IMR-90 (cell line): ENCODE data around the gene ALOX12. TPM values are rescaled to one million over a fixed set of nuclear protein-coding genes. Genes with fewer than 3 reads are reported as not detected.
A peak's percentile ranks its signal among the peaks of the same experiment; 100 is the strongest.

Experiments
- ATAC-seq: fragments of 200-7000 bp; cut with Tn5 transposase; 2 replicates; pipeline ENCODE4 v1.9.1; 2020; ENCODE audit warnings: low read depth, mild to moderate bottlenecking, moderate library complexity
- BruUV-seq: library from RNA; stranded (reverse); fragments of 400-500 nt; replicated peaks from 2 replicates; lab custom pipeline; 2021; lab: Mats Ljungman, UMichigan
- CTCF ChIA-PET: fragments of 300-600 bp; formaldehyde crosslinking; extraction: SDS; loops from one replicate; lab custom pipeline; 2021; ENCODE audit warnings: antibody characterized with exemption; lab: Yijun Ruan, JAX
- POLR2A ChIA-PET: fragments of 300-600 bp; sonication (Branson Sonifier 250); formaldehyde crosslinking; loops from one replicate; lab custom pipeline; 2022; ENCODE audit warnings: antibody characterized with exemption; ENCODE audit not compliant: unreplicated experiment; lab: Charles Lee
- DNase-seq: peaks from one replicate; pipeline ENCODE4 v3.0.0; 2013
- H2AFZ ChIP-seq: replicated peaks from 2 replicates; pipeline ENCODE3; 2013; ENCODE audit warnings: low read length, mild to moderate bottlenecking; ENCODE audit not compliant: poor library complexity
- H2AK5ac ChIP-seq: 2 replicates; pipeline ENCODE4 v1.6.1; 2013; ENCODE audit warnings: low read depth, low read length, inconsistent platforms
- H2AK9ac ChIP-seq: replicated peaks from 2 replicates; pipeline ENCODE3; 2013; ENCODE audit warnings: mild to moderate bottlenecking, low read depth, low read length, moderate library complexity; ENCODE audit not compliant: poor library complexity
- H2BK120ac ChIP-seq: 2 replicates; pipeline ENCODE4 v1.6.1; 2013; ENCODE audit warnings: low read depth, low read length, inconsistent platforms
- H2BK15ac ChIP-seq: 3 replicates; pipeline ENCODE4 v1.6.1; 2013; ENCODE audit warnings: low read depth, low read length, inconsistent platforms
- H2BK20ac ChIP-seq: 2 replicates; pipeline ENCODE4 v1.6.1; 2013; ENCODE audit warnings: low read depth, mild to moderate bottlenecking, inconsistent platforms, low read length, moderate library complexity
- H2BK5ac ChIP-seq: 2 replicates; pipeline ENCODE4 v1.6.1; 2013; ENCODE audit warnings: mild to moderate bottlenecking, low read depth, low read length, inconsistent platforms; ENCODE audit not compliant: poor library complexity, severe bottlenecking
- H3K14ac ChIP-seq: replicated peaks from 2 replicates; pipeline ENCODE4 v1.6.1; 2013; ENCODE audit warnings: low read depth, low read length, inconsistent platforms
- H3K18ac ChIP-seq: 2 replicates; pipeline ENCODE4 v1.6.1; 2013; ENCODE audit warnings: low read depth, low read length, control low read depth
- H3K23ac ChIP-seq: 2 replicates; pipeline ENCODE4 v1.6.1; 2013; ENCODE audit warnings: low read depth, low read length, inconsistent platforms
- H3K27ac ChIP-seq: 2 replicates; pipeline ENCODE4 v1.5.1; 2013; ENCODE audit warnings: mild to moderate bottlenecking, control low read depth, low read length; ENCODE audit not compliant: insufficient read depth
- H3K27me3 ChIP-seq: 2 replicates; pipeline ENCODE4 v1.6.1; 2013; ENCODE audit warnings: low read length; ENCODE audit not compliant: control insufficient read depth, insufficient read depth
- H3K36me3 ChIP-seq: 2 replicates; pipeline ENCODE4 v1.6.1; 2013; ENCODE audit warnings: low read length, mixed read lengths; ENCODE audit not compliant: control insufficient read depth, insufficient read depth
- H3K4ac ChIP-seq: 2 replicates; pipeline ENCODE4 v1.6.1; 2013; ENCODE audit warnings: low read depth, low read length, inconsistent platforms
- H3K4me1 ChIP-seq: 2 replicates; pipeline ENCODE4 v1.6.1; 2013; ENCODE audit warnings: low read length, mixed read lengths; ENCODE audit not compliant: control insufficient read depth, insufficient read depth
- H3K4me2 ChIP-seq: 2 replicates; pipeline ENCODE4 v1.6.1; 2013; ENCODE audit warnings: low read depth, mild to moderate bottlenecking, control low read depth, low read length, moderate library complexity
- H3K4me3 ChIP-seq: 2 replicates; pipeline ENCODE4 v1.5.1; 2013; ENCODE audit warnings: low read depth, mild to moderate bottlenecking, control low read depth, low read length, moderate library complexity; ENCODE audit not compliant: insufficient read depth
- H3K56ac ChIP-seq: 2 replicates; pipeline ENCODE4 v1.6.1; 2013; ENCODE audit warnings: low read length, inconsistent platforms; ENCODE audit not compliant: insufficient read depth; ENCODE audit errors: extremely low read depth
- H3K79me1 ChIP-seq, 2 experiments: 2 replicates each; pipeline ENCODE4 v1.6.1; 2013; ENCODE audit warnings: low read length in 2 of 2, inconsistent platforms in 1 of 2, low read depth in 1 of 2
- H3K9ac ChIP-seq: 2 replicates; pipeline ENCODE4 v1.6.1; 2013; ENCODE audit warnings: low read depth, low read length, control low read depth
- H3K9me1 ChIP-seq: 2 replicates; pipeline ENCODE4 v1.6.1; 2013; ENCODE audit warnings: low read length, inconsistent platforms; ENCODE audit not compliant: insufficient read depth
- H3K9me3 ChIP-seq: 2 replicates; pipeline ENCODE4 v1.6.1; 2013; ENCODE audit warnings: low read length; ENCODE audit not compliant: control insufficient read depth, insufficient read depth
- H4K20me1 ChIP-seq: 2 replicates; pipeline ENCODE4 v1.6.1; 2013; ENCODE audit warnings: low read length, inconsistent platforms; ENCODE audit not compliant: insufficient read depth
- H4K5ac ChIP-seq: 2 replicates; pipeline ENCODE4 v1.6.1; 2013; ENCODE audit warnings: mild to moderate bottlenecking, low read depth, low read length, control low read depth
- H4K8ac ChIP-seq, 2 experiments: 2 replicates each; pipeline ENCODE4 v1.6.1; 2013; ENCODE audit warnings: low read depth in 2 of 2, low read length in 2 of 2, control low read depth in 1 of 2, inconsistent platforms in 1 of 2
- H4K91ac ChIP-seq: 2 replicates; pipeline ENCODE4 v1.6.1; 2013; ENCODE audit warnings: low read depth, low read length, inconsistent platforms; ENCODE audit not compliant: insufficient read depth
- CEBPB ChIP-seq: IDR thresholded peaks from 2 replicates; pipeline ENCODE4 v1.6.1; 2012; ENCODE audit warnings: low read depth, low read length, improper control_type of control experiment
- CHD1 ChIP-seq: IDR thresholded peaks from 2 replicates; pipeline ENCODE4 v1.6.1; 2012; ENCODE audit warnings: low read depth, low read length, improper control_type of control experiment
- CTCF ChIP-seq: conservative IDR thresholded peaks from 2 replicates; pipeline ENCODE4 v1.5.1; 2012; ENCODE audit warnings: mild to moderate bottlenecking, low read depth, low read length, improper control_type of control experiment
- ELK1 ChIP-seq: fragments of 150-350 bp; IDR thresholded peaks from 2 replicates; pipeline ENCODE4 v1.6.1; 2016; ENCODE audit warnings: low read depth, mild to moderate bottlenecking, low read length, moderate library complexity, borderline replicate concordance
- FOS ChIP-seq: fragments of 150-350 bp; IDR thresholded peaks from 2 replicates; pipeline ENCODE4 v1.6.1; 2016; ENCODE audit warnings: low read depth, low read length
- MAFK ChIP-seq: IDR thresholded peaks from 2 replicates; pipeline ENCODE4 v1.6.1; 2012; ENCODE audit warnings: low read depth, low read length, improper control_type of control experiment
- MAZ ChIP-seq: IDR thresholded peaks from 2 replicates; pipeline ENCODE4 v1.6.1; 2012; ENCODE audit warnings: low read depth, mild to moderate bottlenecking, low read length, improper control_type of control experiment, moderate library complexity, borderline replicate concordance
- MXI1 ChIP-seq: IDR thresholded peaks from 2 replicates; pipeline ENCODE4 v1.6.1; 2012; ENCODE audit warnings: low read depth, mild to moderate bottlenecking, low read length, moderate library complexity, borderline replicate concordance
- NFE2L2 ChIP-seq: fragments of 150-350 bp; IDR thresholded peaks from 2 replicates; pipeline ENCODE4 v1.6.1; 2016; ENCODE audit warnings: low read depth, mild to moderate bottlenecking, low read length
- POLR2A ChIP-seq: IDR thresholded peaks from 2 replicates; pipeline ENCODE4 v1.6.1; 2012; ENCODE audit warnings: mild to moderate bottlenecking, low read depth, low read length
- RAD21 ChIP-seq: IDR thresholded peaks from 2 replicates; pipeline ENCODE4 v1.6.1; 2012; ENCODE audit warnings: low read length, improper control_type of control experiment
- SMC3 ChIP-seq: fragments of 150-350 bp; IDR thresholded peaks from 2 replicates; pipeline ENCODE4 v1.6.1; 2016; ENCODE audit warnings: low read depth, mild to moderate bottlenecking, antibody characterized with exemption, low read length, moderate library complexity
- USF2 ChIP-seq: fragments of 150-350 bp; IDR thresholded peaks from 2 replicates; pipeline ENCODE4 v1.6.1; 2017; ENCODE audit warnings: mild to moderate bottlenecking, antibody characterized with exemption, low read length, low read depth
- WGBS, 2 experiments: methylation state at CpG; one replicate each; pipeline versions ENCODE4 v1.1.5 to v1.1.7; 2013; ENCODE audit warnings: missing lambda C conversion rate in 2 of 2; ENCODE audit not compliant: insufficient read length in 1 of 2; ENCODE audit errors: extremely low coverage in 2 of 2; 5-methylcytosine and 5-hydroxymethylcytosine counted together
- dilution Hi-C: fragments of 300-500 bp; cut with HindIII; formaldehyde crosslinking; loops from one replicate; pipeline ENCODE4 v1.14.3; 2018; ENCODE audit warnings: low sequenced_read_pairs; ENCODE audit not compliant: unreplicated experiment
- in situ Hi-C: fragments of 300-500 bp; cut with MboI; formaldehyde crosslinking; loops from 3 replicates; pipeline ENCODE4 v1.14.3; 2019; ENCODE audit warnings: low sequenced_read_pairs, inconsistent platforms, mixed read lengths
- intact Hi-C: fragments of 100-400 bp; cut with micrococcal nuclease; formaldehyde crosslinking; loops from 2 replicates; pipeline ENCODE4 v1.10.0; 2022
- polyA plus RNA-seq, 3 experiments: library from polyadenylated mRNA; depleted of rRNA; stranded (reverse); fragments of >200 nt; gene quantifications; 2 replicates each; pipeline ENCODE4 v1.2.3, GENCODE V29; 2012; ENCODE audit warnings: low replicate concordance in 1 of 3
- total RNA-seq: library from RNA; depleted of rRNA; stranded (reverse); fragments of >200 nt; gene quantifications from 2 replicates; pipeline ENCODE4 v1.2.3, GENCODE V29; 2012

Gene ALOX12
- total and polyA plus RNA-seq, 2 of the 4 experiments (the other 2 are of a cell fraction), result 0.03 TPM; not detected in 1

GRCh38 chr17:7014261-7014994 is 18.6 kb downstream of the ALOX12 start:
- H3K36me3 ChIP-seq, result peaks cover 5% of the 10 kb centered on the region; the same call in 1 of the 2 replicates
- DNase-seq, result peak; percentile 96
- H3K18ac ChIP-seq, result no peak overlapping the region; the same call in 1 of the 2 replicates
- no peak overlapping the region for H2BK15ac ChIP-seq
- 0% methylated on average over 8 of the region's 75 CpGs; no CpG with 5 or more reads in 1 of the 2 experiments for WGBS, 2 experiments
- peak overlapping the region; percentile 94 for H3K27ac ChIP-seq
- peak overlapping the region; percentile 97 for H3K4ac ChIP-seq
- H2BK20ac ChIP-seq, result no peak overlapping the region
- H3K14ac ChIP-seq, result peak overlapping the region; percentile 86
- in situ Hi-C loops, result loop anchor here (10.0 kb wide), 1 partner anchor 350 kb away; no protein-coding TSS in a partner anchor
- no peaks in the 10 kb centered on the region for H3K27me3 ChIP-seq
- POLR2A ChIA-PET, result no interaction called here
- dilution Hi-C loops, result no loop called here
- H3K4me2 ChIP-seq, result peak overlapping the region; percentile 99
- peak overlapping the region; percentile 94 for H4K8ac ChIP-seq
- H3K56ac ChIP-seq, result peak overlapping the region; percentile 91
- peak overlapping the region; percentile 72 for H3K4me3 ChIP-seq
- peak overlapping the region; percentile 91 for H2AK9ac ChIP-seq
- peak; percentile 90 for ATAC-seq
- H3K23ac ChIP-seq, result peak overlapping the region; percentile 86; the same call in 1 of the 2 replicates
- CTCF ChIA-PET, result interaction anchor here (1.0 kb wide), 1 partner anchor 10 kb away, joined by 3 read pairs; no protein-coding TSS in a partner anchor
- H4K20me1 ChIP-seq, result no peaks in the 10 kb centered on the region
- H3K79me1 ChIP-seq, result peaks cover 26 to 60% of the 10 kb centered on the region in 2 experiments
- intact Hi-C loops, result loop anchor here (2.0 kb wide), 2 partner anchors 262 to 348 kb away; no protein-coding TSS in a partner anchor
- peaks cover 3% of the 10 kb centered on the region; the same call in 1 of the 2 replicates for H3K4me1 ChIP-seq
- no peaks in the 10 kb centered on the region for H3K9me3 ChIP-seq
- peak overlapping the region; percentile 57; the same call in 1 of the 2 replicates for H2BK120ac ChIP-seq
- peak overlapping the region; percentile 88 for H2AFZ ChIP-seq
- no TSS peak for BruUV-seq
- peak overlapping the region; percentile 73 for H2AK5ac ChIP-seq
- peak overlapping the region; percentile 64; the same call in 1 of the 2 replicates for H4K91ac ChIP-seq
- H4K5ac ChIP-seq, result peak overlapping the region; percentile 77
- H2BK5ac ChIP-seq, result peak overlapping the region; percentile 83
- H3K9ac ChIP-seq, result peak overlapping the region; percentile 99
- H3K9me1 ChIP-seq, result no peaks in the 10 kb centered on the region; the same call in 1 of the 2 replicates
- TF ChIP-seq MXI1, result peak; percentile 44; the same call in 1 of the 2 replicates
- TF ChIP-seq RAD21, result no peak; the same call in 1 of the 2 replicates
- no peak for TF ChIP-seq MAFK
- no peak for TF ChIP-seq ELK1
- no peak for TF ChIP-seq USF2
- peak; percentile 96 for TF ChIP-seq MAZ
- TF ChIP-seq CEBPB, result peak; percentile 68
- TF ChIP-seq CHD1, result no peak; the same call in none of the 2 replicates
- peak; percentile 79 for TF ChIP-seq CTCF
- TF ChIP-seq FOS, result no peak
- no peak for TF ChIP-seq NFE2L2
- TF ChIP-seq SMC3, result peak; percentile 16; the same call in 1 of the 2 replicates
- peak; percentile 80 for TF ChIP-seq POLR2A
